A549 (cell line): ENCODE results near the gene HPGDS.

Source experiments
- HDAC2 ChIP-seq: fragments of 200-600 bp; sonication (generic); IDR thresholded peaks from 2 replicates; pipeline ENCODE4 v1.6.1; 2016
- MAFK ChIP-seq: fragments of 450-650 bp; IDR thresholded peaks from 2 replicates; pipeline ENCODE4 v1.6.1; 2014; ENCODE audit not compliant: partially characterized antibody
- NR3C1 ChIP-seq: fragments of >200 bp; sonication (Bioruptor Twin); formaldehyde crosslinking; IDR thresholded peaks from 3 replicates; pipeline ENCODE4 v1.6.1; 2017
- SREBF2 ChIP-seq: fragments of 450-650 bp; IDR thresholded peaks from 2 replicates; pipeline ENCODE4 v1.6.1; 2014; ENCODE audit warnings: mild to moderate bottlenecking, moderate library complexity
- TF ChIP-seq, protein P1 (sequence below): fragments of >200 bp; sonication (Bioruptor Twin); formaldehyde crosslinking; IDR thresholded peaks from 3 replicates; pipeline ENCODE4 v1.5.1; 2016

DNA sequence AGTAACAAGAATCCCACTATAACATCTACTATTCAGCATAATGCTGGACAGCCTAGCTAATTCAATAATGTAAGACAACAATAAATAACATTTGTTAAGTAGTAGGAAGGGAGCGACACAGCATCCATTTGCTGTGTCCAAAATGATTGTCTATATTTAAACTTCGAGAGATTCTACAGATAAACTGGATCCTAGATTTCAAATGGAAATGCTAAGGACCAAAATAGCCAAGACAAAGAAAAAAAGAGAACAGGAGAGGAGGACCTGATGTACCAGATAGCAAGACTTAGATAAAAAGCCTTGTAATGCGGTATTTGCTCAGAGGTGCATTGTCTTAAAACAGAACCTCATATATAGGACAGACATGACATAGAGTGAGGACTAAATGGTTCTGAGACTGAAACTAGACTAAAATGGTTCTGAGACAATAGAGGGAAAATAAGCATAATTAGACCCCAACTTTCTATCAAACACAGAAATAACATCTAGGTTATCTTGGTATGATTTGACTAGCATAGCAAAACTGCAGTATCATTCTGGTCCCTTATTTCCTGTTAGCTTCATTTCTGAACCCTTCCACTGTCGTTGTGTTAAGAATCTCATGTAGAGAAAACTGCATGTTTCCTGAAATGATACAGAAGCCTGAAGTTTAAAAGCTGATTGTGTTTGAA lies 3.8 kb downstream of the HPGDS start:
- TF ChIP-seq SREBF2 (no peak), HDAC2 (no peak), MAFK (no peak), NR3C1 (no peak)
- TF ChIP-seq, protein P1, sequence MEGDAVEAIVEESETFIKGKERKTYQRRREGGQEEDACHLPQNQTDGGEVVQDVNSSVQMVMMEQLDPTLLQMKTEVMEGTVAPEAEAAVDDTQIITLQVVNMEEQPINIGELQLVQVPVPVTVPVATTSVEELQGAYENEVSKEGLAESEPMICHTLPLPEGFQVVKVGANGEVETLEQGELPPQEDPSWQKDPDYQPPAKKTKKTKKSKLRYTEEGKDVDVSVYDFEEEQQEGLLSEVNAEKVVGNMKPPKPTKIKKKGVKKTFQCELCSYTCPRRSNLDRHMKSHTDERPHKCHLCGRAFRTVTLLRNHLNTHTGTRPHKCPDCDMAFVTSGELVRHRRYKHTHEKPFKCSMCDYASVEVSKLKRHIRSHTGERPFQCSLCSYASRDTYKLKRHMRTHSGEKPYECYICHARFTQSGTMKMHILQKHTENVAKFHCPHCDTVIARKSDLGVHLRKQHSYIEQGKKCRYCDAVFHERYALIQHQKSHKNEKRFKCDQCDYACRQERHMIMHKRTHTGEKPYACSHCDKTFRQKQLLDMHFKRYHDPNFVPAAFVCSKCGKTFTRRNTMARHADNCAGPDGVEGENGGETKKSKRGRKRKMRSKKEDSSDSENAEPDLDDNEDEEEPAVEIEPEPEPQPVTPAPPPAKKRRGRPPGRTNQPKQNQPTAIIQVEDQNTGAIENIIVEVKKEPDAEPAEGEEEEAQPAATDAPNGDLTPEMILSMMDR = no peak
